Ovary (tissue), 9 donors: Measurements from ENCODE around the gene MRPL12. TPM values are rescaled to one million over a fixed set of nuclear protein-coding genes. Genes with fewer than 3 reads are reported as not detected.
A peak's percentile ranks its signal among the peaks of the same experiment; 100 is the strongest.

ENCODE experiments used
- DNase-seq, 5 donors: peaks; one replicate each; pipeline ENCODE4 v3.0.0-alpha.2; 2019 to 2020
- H3K27ac ChIP-seq, 2 donors: fragments of 200-600 bp; one replicate each; pipeline versions ENCODE4 v1.5.1 to v1.8.0; 2019 to 2022
- H3K27me3 ChIP-seq: fragments of 200-600 bp; one replicate; pipeline ENCODE4 v1.8.0; 2022
- H3K36me3 ChIP-seq: fragments of 200-600 bp; sonication (generic); one replicate; pipeline ENCODE4 v1.5.1; 2019
- H3K4me1 ChIP-seq: one replicate; pipeline ENCODE4 v1.8.1; 2013; ENCODE audit warnings: mild to moderate bottlenecking, moderate library complexity; ENCODE audit not compliant: insufficient read depth
- H3K4me3 ChIP-seq: fragments of 200-600 bp; sonication (generic); one replicate; pipeline ENCODE4 v1.5.1; 2017
- H3K9me3 ChIP-seq, 2 donors: fragments of 200-600 bp in 1 of 2; sonication (generic) in 1 of 2; one replicate each; pipeline versions ENCODE4 v1.5.1 to v1.8.1; 2013 to 2019; ENCODE audit warnings: mild to moderate bottlenecking in 1 of 2, moderate library complexity in 1 of 2
- CTCF ChIP-seq, 3 donors: fragments of 450-650 bp in 2 of 3; fragments of 200-600 bp in 1 of 3; IDR thresholded peaks; one replicate each; pipeline versions ENCODE4 v1.5.1 to v1.8.0; 2016 to 2022; ENCODE audit warnings: antibody characterized with exemption in 3 of 3, mild to moderate bottlenecking in 1 of 3
- EP300 ChIP-seq: sonication (generic); formaldehyde crosslinking; IDR thresholded peaks from one replicate; pipeline ENCODE4 v1.6.1; 2017; ENCODE audit warnings: antibody characterized with exemption
- POLR2A ChIP-seq: fragments of 450-650 bp; IDR thresholded peaks from one replicate; pipeline ENCODE4 v1.6.1; 2017; ENCODE audit warnings: antibody characterized with exemption, mild to moderate bottlenecking, moderate library complexity
- WGBS, 3 donors: extraction: QIAGEN DNeasy Blood & Tissue Kit in 1 of 3; methylation state at CpG; one replicate each; pipeline versions ENCODE4 v1.1.5 to v1.1.7; 2013 to 2017; 5-methylcytosine and 5-hydroxymethylcytosine counted together
- intact Hi-C, 4 donors: fragments of 100-400 bp; cut with DNase I; formaldehyde crosslinking; loops; one replicate each; pipeline versions ENCODE4 v1.11.0 to v1.15.1; 2022 to 2023
- polyA plus RNA-seq, 2 donors: library from polyadenylated mRNA; stranded (reverse); fragments of 200-250 nt in 1 of 2; fragments of 350-450 nt in 1 of 2; fragmentation: Illumina TruSeq in 1 of 2; extraction: RNeasy Lipid Tissue Mini Kit (QIAGEN cat#74804) in 1 of 2; gene quantifications; one replicate each; pipeline ENCODE4 v1.2.3, GENCODE V29; 2013 to 2014
- total RNA-seq, 7 donors: library from RNA; depleted of rRNA in 2 of 7; stranded (reverse); fragments of >200 nt in 2 of 7; fragmentation: NEBNext Ultra II Directional in 3 of 7; extraction: Animal tissue kit (Norgen Biotek cat#: 25700) in 3 of 7; gene quantifications; one replicate each; pipeline versions ENCODE4 v1.1.0 to v1.2.4, GENCODE V29; 2016 to 2023
- donor health status: DM: no; HTN: no; CAD: no; lungs with moderate emphysema.
- donor health status: DM: no; HTN: no; CAD: no.
- donor health status: Bipolar disorder and iron deficiency.
- donor health status: DM: yes; HTN: yes; CAD: no.
- donor health status: DM: no; HTN: no; CAD: no.
- donor health status: DM: yes; HTN: yes; CAD: no.

The MRPL12 gene
- total and polyA plus RNA-seq, 9 donors, result 12.9 to 47.2 (median 36.8) TPM

GRCh38 chr17:81727324-81728031 is 24.3 kb downstream of the MRPL12 start:
- no peak overlapping the region for H3K4me3 ChIP-seq
- 87 to 88% (median 87%) methylated on average over 23 of the region's 23 CpGs for WGBS, 3 donors
- peak in 1 of 5 donors; percentile 30 for DNase-seq
- no peaks in the 10 kb centered on the region for H3K36me3 ChIP-seq
- no peaks in the 10 kb centered on the region for H3K9me3 ChIP-seq
- peaks cover 2% of the 10 kb centered on the region for H3K4me1 ChIP-seq
- TF ChIP-seq EP300, result no peak
- H3K27me3 ChIP-seq, result no peaks in the 10 kb centered on the region
- H3K27ac ChIP-seq, result no peak overlapping the region
- intact Hi-C loops, result no loop called here

GRCh38 chr17:81733507-81734404 is 30.6 kb downstream of the MRPL12 start:
- intact Hi-C loops, result no loop called here
- Histone ChIP-seq H3K27ac (no peak overlapping the region), H3K9me3 (no peaks in the 10 kb centered on the region), H3K4me3 (no peak overlapping the region), H3K4me1 (no peaks in the 10 kb centered on the region), H3K36me3 (no peaks in the 10 kb centered on the region), H3K27me3 (no peaks in the 10 kb centered on the region)
- peak; percentile 60 to 80 (median 68) for DNase-seq
- no peak for TF ChIP-seq POLR2A
- peak; percentile 43 to 71 (median 66) for TF ChIP-seq CTCF (IDR thresholded peaks at IDR 0.05)
- 39 to 44% (median 42%) methylated on average over 31 to 32 of the region's 32 CpGs for WGBS, 3 donors

GRCh38 chr17:81734405-81735263 is 31.5 kb downstream of the MRPL12 start:
- no peak overlapping the region for H3K27ac ChIP-seq
- H3K36me3 ChIP-seq, result no peaks in the 10 kb centered on the region
- no peaks in the 10 kb centered on the region for H3K27me3 ChIP-seq
- TF ChIP-seq CTCF (IDR thresholded peaks at IDR 0.05), result no peak
- no peak for TF ChIP-seq EP300
- TF ChIP-seq POLR2A, result no peak
- no peak overlapping the region for H3K4me3 ChIP-seq
- no peaks in the 10 kb centered on the region for H3K9me3 ChIP-seq
- no peaks in the 10 kb centered on the region for H3K4me1 ChIP-seq
- 74 to 78% (median 76%) methylated on average over 33 to 35 of the region's 35 CpGs for WGBS, 3 donors
- intact Hi-C loops, result no loop called here
- peak in 1 of 5 donors; percentile 41 for DNase-seq

GRCh38 chr17:81735264-81736102 is 32.3 kb downstream of the MRPL12 start:
- TF ChIP-seq POLR2A (no peak), CTCF (IDR thresholded peaks at IDR 0.05) (no peak), EP300 (no peak)
- no peaks in the 10 kb centered on the region for H3K4me1 ChIP-seq
- intact Hi-C loops, result no loop called here
- WGBS, 3 donors, result 29 to 36% (median 32%) methylated on average over 21 to 30 of the region's 30 CpGs
- no peaks in the 10 kb centered on the region for H3K36me3 ChIP-seq
- H3K27ac ChIP-seq, result no peak overlapping the region
- H3K9me3 ChIP-seq, result no peaks in the 10 kb centered on the region
- H3K4me3 ChIP-seq, result no peak overlapping the region
- no peaks in the 10 kb centered on the region for H3K27me3 ChIP-seq
- peak in 1 of 5 donors; percentile 29 for DNase-seq
